ENCODE data around the gene TTC34. TPM values are rescaled to one million over a fixed set of nuclear protein-coding genes. Genes with fewer than 3 reads are reported as not detected.

TTC34 gene
- total RNA-seq, 1 experiment from 2014 or later: 1.7 TPM

DNA sequence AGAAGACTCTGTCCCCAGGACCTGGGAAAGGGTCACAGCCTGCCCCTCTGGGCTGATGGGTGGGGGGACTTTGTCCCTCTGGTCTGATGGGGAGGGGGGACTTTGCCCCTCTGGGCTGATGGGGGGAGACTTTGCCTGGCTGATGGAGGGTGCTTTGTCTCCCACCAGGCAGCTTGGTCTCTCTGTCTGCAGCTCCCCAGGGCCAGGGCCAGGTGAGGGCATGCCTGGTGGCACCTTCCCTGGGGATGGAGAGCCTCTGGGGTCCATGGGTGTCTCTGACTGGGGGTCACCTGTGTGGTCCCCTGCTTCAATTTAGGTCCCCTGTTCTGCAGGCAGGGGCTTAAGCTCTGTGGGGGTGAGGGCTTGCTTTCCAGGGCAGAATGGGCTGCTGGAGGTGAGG is 23.5 kb upstream of the TTC34 start:
- H2AFZ ChIP-seq: no peak overlapping the region
- CTCF ChIA-PET: no interaction called here
- no peak overlapping the region for H3K4me2 ChIP-seq
- no peak overlapping the region for H3K4me3 ChIP-seq
- H3K79me2 ChIP-seq (ENCODE audit: low read depth): no peaks in the 10 kb centered on the region
- DNase-seq: no peak
- intact Hi-C loops (cut with micrococcal nuclease; ENCODE audit: unreplicated experiment): no loop called here
- no peak overlapping the region for H3K27ac ChIP-seq
- H3K9me2 ChIP-seq (ENCODE audit: insufficient read depth): no peaks in the 10 kb centered on the region
- no peaks in the 10 kb centered on the region for H3F3A ChIP-seq (ENCODE audit: insufficient read depth, low read depth)
- no TSS peak for BruUV-seq (replicated peaks)
- no peaks in the 10 kb centered on the region for H3K9me3 ChIP-seq (ENCODE audit: insufficient read depth, low read depth)
- POLR2A ChIA-PET (ENCODE audit: unreplicated experiment): no interaction called here
- no peak for TF ChIP-seq EZH2 (IDR thresholded peaks at IDR 0.05; ENCODE audit: low read depth)
- TF ChIP-seq, protein P1, sequence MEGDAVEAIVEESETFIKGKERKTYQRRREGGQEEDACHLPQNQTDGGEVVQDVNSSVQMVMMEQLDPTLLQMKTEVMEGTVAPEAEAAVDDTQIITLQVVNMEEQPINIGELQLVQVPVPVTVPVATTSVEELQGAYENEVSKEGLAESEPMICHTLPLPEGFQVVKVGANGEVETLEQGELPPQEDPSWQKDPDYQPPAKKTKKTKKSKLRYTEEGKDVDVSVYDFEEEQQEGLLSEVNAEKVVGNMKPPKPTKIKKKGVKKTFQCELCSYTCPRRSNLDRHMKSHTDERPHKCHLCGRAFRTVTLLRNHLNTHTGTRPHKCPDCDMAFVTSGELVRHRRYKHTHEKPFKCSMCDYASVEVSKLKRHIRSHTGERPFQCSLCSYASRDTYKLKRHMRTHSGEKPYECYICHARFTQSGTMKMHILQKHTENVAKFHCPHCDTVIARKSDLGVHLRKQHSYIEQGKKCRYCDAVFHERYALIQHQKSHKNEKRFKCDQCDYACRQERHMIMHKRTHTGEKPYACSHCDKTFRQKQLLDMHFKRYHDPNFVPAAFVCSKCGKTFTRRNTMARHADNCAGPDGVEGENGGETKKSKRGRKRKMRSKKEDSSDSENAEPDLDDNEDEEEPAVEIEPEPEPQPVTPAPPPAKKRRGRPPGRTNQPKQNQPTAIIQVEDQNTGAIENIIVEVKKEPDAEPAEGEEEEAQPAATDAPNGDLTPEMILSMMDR (conservative IDR thresholded peaks at IDR 0.05): no peak
- H3K4me1 ChIP-seq (replicated peaks; ENCODE audit: insufficient read depth): no peaks in the 10 kb centered on the region
- H3K27me3 ChIP-seq (ENCODE audit: insufficient read depth, low read depth): peaks cover 73% of the 10 kb centered on the region
- no peaks in the 10 kb centered on the region for H3K36me3 ChIP-seq (ENCODE audit: low read depth)
- no peaks in the 10 kb centered on the region; the same call in 1 of the 2 replicates for H4K20me1 ChIP-seq (ENCODE audit: insufficient read depth)

DNA sequence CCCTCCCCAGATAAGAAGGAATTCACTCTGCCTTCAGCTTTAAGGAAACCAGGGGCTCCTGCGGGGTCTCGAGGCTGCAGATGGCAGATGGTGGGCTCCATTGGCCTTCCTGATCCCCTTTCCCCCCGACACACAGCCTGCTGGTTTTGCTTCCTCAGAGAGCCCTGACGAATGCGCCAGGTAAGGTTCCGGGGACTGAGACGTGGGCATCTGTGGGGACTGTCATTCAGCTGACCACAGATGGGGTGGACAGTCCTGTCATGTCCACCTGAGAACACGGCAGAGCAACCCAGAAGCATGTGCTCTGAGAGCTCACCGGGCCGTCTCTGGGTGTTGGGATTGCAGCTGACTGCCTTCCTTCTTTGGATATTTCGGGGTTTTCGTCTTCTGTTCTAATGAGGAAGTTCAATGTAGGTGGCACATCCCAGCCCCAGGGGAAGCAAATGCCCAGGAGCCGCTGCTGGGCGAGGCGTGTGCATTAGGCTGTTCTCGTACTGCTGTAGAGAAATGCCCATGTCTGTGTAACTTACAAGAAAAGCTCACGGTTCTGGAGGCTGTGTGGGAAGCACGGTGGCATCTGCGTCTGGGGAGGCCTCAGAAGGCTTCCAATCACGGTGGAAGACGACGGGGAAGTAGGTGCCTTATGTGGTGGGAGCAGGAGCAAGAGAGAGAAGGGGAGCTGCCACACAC is 22.6 kb upstream of the TTC34 start:
- CTCF ChIA-PET: no interaction called here
- POLR2A ChIA-PET (ENCODE audit: unreplicated experiment): no interaction called here
- TF ChIP-seq, protein P1 (conservative IDR thresholded peaks at IDR 0.05): no peak
- H3K9me3 ChIP-seq (ENCODE audit: insufficient read depth, low read depth): no peaks in the 10 kb centered on the region
- H3K4me3 ChIP-seq: no peak overlapping the region
- intact Hi-C loops (cut with micrococcal nuclease; ENCODE audit: unreplicated experiment): no loop called here
- H3K36me3 ChIP-seq (ENCODE audit: low read depth): no peaks in the 10 kb centered on the region
- no peaks in the 10 kb centered on the region for H3K79me2 ChIP-seq (ENCODE audit: low read depth)
- DNase-seq: no peak
- H3K27ac ChIP-seq: no peak overlapping the region
- H4K20me1 ChIP-seq (ENCODE audit: insufficient read depth): no peaks in the 10 kb centered on the region; the same call in 1 of the 2 replicates
- no peaks in the 10 kb centered on the region for H3K9me2 ChIP-seq (ENCODE audit: insufficient read depth)
- H3K4me1 ChIP-seq (replicated peaks; ENCODE audit: insufficient read depth): no peaks in the 10 kb centered on the region
- H3K4me2 ChIP-seq: no peak overlapping the region
- H2AFZ ChIP-seq: no peak overlapping the region
- no peaks in the 10 kb centered on the region for H3F3A ChIP-seq (ENCODE audit: insufficient read depth, low read depth)
- no TSS peak for BruUV-seq (replicated peaks)
- H3K27me3 ChIP-seq (ENCODE audit: insufficient read depth, low read depth): peaks cover 66% of the 10 kb centered on the region

- no peak for DNase-seq
- intact Hi-C loops (cut with micrococcal nuclease; ENCODE audit: unreplicated experiment): no loop called here
- no peaks in the 10 kb centered on the region for H3K9me3 ChIP-seq (ENCODE audit: insufficient read depth, low read depth)
- H3F3A ChIP-seq (ENCODE audit: insufficient read depth, low read depth): no peaks in the 10 kb centered on the region
- no TSS peak for BruUV-seq (replicated peaks)
- no peak for TF ChIP-seq EZH2 (IDR thresholded peaks at IDR 0.05; ENCODE audit: low read depth)
- TF ChIP-seq, protein P1 (conservative IDR thresholded peaks at IDR 0.05): no peak
- no peak overlapping the region for H3K4me3 ChIP-seq
- no peaks in the 10 kb centered on the region for H3K4me1 ChIP-seq (replicated peaks; ENCODE audit: insufficient read depth)
- ChIA-PET POLR2A (ENCODE audit: unreplicated experiment) (no interaction called here), CTCF (no interaction called here)
- peaks cover 66% of the 10 kb centered on the region for H3K27me3 ChIP-seq (ENCODE audit: insufficient read depth, low read depth)
- no peaks in the 10 kb centered on the region for H3K79me2 ChIP-seq (ENCODE audit: low read depth)
- no peaks in the 10 kb centered on the region; the same call in 1 of the 2 replicates for H4K20me1 ChIP-seq (ENCODE audit: insufficient read depth)
- H3K4me2 ChIP-seq: no peak overlapping the region
- no peaks in the 10 kb centered on the region for H3K9me2 ChIP-seq (ENCODE audit: insufficient read depth)
- H2AFZ ChIP-seq: no peak overlapping the region
- no peak overlapping the region for H3K27ac ChIP-seq
- H3K36me3 ChIP-seq (ENCODE audit: low read depth): no peaks in the 10 kb centered on the region
These were observed 21.2 kb upstream of the TTC34 start for GRCh38 chr1:2822621-2823145.

Measured in PC-9 (cell line).